Limb (tissue), 2 donors: Measurements from ENCODE around the gene RNLS.
A peak's percentile ranks its signal among the peaks of the same experiment; 100 is the strongest.

Source experiments
- DNase-seq, 2 donors: peaks; one replicate each; pipeline ENCODE4 v3.0.0-alpha.2; 2016; ENCODE audit errors: extremely low spot score in 2 of 2

RNLS gene

DNA sequence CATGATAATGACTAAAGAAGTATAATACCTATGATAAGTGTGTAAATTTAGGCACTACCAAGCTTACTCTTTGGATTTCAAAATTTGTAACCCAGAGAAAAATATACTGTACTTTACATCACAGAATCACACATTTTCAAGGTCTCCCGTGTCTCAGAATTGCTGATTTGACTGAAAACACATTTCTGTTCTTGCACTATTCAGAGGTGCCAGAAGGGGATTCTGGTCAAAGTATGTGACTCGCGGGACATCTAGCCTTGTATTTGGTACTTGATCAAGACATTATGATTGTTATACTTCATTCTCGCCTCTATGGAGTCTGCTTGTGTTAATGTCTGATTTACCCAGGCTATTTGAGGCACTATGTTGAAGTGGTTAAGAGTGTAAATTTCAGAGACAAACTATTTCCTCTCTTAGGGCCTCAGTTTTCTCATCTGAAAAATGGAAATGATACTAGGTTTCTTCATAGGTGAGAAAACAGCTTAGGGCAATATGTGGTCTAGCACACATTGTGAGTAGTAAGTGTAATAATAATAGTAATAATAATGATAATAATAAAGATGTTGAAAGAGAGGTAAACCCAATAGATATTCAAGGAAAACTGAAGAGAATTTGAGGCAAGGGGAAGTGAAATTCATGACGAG is 320.4 kb downstream of the RNLS start:
- DNase-seq = no peak

DNA sequence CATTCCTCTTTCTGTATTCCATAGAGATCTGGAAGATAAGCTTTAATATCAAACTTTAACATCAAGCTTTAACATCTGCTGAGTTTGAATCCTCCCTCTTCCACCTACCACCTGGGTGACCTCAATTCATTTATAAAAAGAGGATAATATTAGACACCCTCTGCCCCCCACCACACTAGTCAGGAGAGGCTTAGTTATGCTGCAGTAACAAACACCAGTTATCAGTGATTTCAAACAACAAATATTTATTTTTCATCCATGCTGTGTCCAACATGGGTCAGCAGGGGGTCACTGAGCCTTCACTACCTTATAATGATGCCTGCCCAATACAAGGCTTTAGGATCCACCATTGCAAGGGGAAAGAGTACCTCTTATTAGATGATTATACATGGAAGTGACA is 322.0 kb downstream of the RNLS start:
- no peak for DNase-seq

DNA sequence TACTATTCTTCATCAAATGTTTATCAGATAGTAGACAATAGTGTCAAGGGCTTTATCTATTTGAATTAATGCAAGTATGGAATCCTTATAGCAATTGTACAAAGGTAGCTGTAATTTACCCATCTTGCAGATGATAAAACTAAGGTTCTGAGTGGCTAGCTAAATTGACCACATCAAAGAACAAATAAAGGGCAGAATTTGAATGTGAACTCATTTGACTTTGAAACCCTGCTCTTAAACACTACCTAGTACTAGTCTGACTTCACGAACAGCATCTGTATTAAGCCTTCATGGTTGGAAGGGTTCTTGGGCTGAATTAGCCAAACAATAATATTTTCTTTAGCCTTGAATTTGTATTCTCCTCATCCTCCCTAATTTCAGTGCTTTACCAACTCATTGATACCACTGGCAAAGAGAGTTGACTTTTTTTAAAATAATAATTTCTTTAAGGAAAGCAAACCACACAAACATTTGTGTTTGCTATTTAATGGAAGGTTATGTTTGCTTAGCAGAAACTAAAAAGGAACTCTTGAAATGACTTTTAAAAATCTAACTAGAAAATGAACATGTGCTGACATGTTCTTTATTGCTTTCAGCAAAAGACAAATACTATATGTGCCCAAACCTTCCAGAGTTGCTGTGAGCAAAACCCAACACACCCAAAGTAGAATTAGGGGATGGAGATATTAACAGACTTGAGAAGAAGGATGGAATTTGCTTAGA is 322.6 kb downstream of the RNLS start:
- no peak for DNase-seq

DNA sequence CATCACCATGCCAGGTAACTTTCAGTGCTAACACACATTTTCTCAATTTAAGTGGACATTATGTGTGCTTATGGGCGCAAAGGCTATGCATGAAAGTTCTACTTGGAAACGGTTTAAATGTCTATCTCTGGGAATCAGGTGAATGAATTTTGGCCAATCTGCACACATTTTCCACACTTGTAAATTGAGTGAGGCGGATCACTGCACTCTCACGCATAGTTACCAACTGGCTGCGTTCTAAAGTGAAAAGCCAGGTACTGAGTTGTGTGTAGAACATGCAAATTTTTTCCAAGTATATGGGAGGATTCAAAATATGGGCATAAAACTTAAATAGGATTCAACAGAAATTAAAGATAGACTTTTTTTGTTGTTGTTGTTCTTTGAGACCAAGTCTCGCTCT is 323.7 kb downstream of the RNLS start:
- DNase-seq = no peak

DNA sequence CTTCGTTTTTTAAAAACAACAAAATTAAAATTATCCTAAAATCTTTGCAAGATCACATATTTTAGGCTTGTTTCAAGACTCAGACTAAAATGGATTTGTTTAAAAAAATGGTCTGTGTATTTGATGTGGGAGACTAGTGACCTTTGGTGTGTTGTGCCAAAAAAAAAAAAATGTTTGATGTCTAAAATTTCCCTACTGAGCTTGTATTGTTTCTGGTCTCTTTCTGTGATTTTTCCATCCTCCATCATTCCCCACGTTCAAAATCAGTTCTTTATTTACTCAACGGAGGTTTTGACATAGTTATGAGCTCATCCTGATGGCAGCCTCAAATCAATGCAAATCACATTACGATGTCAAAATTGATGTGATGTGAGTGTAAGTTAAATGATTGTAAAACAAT is 326.2 kb downstream of the RNLS start:
- no peak for DNase-seq

DNA sequence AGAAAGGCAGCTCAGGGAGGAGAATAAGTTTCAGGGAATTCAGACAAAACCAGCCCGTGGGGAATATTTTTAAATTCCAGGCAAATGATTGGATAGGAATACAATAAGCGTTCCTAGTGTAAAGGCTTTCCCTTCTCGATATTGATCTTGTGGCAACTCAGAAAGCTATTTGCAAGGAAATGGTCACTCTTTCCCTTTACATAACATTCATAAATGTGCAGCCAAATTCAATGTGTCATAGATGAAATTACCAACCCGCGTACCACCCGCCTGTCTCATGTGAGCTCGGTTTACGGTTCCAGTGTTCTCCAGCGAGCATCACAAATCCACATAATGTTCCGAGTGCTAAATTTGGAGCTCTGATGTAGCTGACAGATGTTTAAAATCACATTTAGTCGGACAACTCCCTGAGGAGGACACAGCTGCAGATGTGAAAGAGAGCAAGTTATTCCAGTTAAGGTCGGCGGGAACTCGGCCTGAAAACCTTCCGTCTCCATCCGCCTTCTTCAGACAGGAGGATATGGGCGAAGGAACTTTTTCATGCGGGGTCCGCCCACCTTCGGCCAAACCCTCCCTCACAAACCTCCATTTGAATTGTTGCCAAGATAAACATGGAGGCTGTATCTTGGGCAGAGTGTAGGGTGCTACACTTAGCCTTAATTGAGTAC is 327.0 kb downstream of the RNLS start:
- peak in 1 of 2 donors; percentile 71 for DNase-seq

DNA sequence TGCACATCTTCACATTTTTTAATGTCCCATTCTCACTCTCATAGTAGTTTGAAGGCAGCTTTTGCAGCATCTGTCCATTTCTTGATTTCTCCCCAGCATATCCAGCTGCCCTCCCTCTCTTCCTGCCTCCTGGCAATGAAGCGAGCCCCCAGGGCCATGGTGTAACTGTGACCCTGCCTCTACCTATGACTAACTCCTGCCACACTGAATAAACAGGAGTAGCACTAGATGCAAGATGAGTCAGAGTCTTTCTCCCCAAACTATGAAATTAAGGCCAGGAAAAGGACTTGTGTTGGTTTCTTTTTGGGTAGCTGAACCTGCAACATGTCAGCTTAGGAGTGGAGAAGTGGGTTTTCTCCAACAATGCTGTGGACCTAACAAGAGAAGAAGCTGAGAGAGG is 329.0 kb downstream of the RNLS start:
- DNase-seq = no peak

DNA sequence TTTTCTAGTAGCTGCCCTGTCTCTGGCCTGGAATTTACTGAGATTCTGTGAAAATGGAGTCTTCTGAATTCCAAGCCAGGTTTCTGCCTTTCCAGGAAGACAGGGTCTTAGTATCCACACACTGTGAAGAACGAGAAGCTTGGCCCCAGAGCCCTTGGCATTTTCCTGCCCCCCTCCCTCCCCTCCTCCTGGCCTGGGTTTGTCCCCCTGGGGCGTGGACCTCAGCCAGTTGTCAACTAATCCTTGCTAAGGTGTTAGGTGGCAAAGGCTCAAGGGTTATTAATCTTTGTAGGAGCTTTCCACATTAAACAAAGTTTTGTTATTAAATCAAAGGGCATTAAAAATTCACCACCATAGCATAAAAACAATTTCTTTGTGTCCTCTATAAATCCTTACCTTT is 329.5 kb downstream of the RNLS start:
- DNase-seq = no peak

DNA sequence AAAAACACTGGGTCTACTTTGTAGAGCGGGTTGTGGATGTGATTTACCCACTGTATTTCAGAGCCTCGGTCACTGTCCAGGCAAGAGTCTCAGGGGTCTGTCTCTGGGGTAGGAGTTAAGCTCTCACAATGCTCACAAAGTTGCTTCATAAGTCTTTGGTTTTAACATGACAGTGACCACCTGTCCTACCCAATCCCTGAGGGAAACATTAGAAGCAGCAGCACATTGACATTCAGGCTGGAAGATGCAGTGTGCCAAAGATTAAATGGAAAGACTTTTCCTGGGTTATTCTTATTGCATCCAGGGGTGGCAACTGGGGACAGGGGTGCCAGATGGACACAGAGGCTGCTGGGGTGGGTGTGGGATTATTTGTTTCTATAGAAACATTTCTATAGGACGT is 330.0 kb downstream of the RNLS start:
- DNase-seq = no peak

DNA sequence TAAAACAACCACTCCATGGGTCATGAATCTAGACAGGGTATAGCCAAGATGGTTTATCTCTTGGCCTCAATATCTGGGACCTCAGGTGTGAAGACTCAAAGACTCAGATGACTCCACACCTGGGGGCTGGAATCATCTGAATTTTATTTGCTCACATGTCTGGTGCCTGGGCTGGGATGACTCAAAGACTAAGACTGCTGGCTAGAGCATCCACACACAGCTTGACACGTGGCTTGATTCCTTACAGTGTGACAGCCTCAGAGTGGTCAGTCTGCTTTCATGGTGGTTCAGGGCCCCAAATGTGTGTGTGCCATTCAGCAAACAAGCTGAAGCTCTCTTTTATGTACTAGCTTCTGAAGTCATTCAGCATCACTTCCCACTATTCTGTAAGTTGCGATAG is 333.7 kb downstream of the RNLS start:
- DNase-seq = no peak

DNA sequence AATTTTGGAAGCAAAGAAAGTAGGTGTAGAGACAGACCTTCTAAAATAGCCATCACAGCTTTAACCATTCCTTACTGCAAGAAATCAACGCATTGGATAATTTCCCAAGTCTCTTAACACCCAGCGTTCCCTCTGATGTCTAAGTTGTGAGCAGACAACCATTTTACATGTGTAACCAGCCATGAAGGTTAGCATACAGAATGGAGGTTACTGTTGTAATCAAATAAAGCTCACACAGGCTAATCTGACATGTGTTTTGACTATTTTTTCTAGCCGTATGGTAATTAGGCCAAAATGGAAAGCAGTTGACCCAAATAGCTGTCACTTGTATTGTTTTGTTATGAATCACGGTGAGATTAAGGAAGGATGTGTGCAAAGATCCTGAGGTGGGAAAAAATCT is 336.4 kb downstream of the RNLS start:
- no peak for DNase-seq

DNA sequence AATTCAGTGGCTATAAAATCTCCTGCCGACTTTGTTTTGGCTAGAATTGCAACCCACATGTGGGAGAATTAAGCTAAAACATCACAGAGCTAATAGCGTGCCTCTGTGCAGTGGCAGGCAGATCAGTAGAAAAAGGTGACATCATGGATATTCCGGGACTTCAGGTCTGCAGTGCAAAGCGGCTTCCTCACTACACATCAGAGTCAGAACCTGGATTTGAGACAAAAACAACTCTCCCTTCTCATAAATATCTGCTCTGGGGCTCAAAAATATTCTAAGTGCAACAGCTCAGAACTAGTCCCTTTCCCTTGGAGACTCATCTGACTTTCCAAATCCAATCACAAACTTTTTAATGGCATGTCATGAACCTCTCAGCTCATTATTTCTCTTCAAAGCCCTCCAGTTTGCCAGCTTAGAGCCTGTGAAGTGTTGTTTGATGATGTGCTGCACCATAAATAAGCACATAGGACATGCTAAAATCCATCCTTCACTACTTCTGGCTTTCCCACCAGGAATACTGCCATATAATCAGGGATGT is 337.1 kb downstream of the RNLS start:
- DNase-seq = peak; percentile 38 to 69

DNA sequence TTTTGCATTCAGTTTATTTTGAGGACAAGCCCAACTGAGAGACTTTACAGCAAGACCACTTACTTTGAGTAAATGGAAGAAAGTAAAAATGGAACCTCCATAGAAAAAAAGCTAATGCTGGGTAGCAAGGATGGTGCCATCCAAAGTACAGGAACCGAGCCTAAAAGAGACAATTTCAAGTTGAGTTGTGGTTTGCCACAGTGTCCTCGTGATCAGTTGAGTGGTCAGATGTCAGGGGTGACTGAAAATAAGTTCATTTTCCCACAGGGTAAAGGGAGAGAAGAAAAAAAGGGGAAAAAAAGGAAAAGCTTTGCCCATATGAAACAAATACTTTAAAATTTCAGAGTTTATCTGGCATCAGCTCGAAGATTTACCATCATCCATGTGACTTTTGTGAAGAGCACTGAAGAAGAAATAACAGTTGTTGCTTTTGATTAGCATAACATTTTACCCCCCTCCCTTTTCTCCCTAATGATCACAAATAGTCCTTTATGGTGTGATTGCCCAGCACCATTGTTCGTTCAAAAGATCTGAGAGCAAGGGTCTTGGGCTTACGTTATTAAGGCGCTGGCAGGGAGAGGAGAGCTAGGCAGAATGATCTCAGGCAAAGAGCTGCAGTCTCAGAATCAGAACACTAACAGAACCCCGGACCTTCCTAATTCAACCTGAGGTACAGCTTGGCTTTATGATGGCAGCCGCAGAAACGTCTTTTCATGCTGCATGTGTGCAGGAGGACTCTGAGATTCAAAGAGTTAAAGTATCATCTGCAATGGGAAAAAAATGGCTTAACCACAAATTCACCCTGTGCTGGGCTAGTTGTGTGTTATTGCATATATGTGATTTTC is 338.1 kb downstream of the RNLS start:
- DNase-seq = no peak

DNA sequence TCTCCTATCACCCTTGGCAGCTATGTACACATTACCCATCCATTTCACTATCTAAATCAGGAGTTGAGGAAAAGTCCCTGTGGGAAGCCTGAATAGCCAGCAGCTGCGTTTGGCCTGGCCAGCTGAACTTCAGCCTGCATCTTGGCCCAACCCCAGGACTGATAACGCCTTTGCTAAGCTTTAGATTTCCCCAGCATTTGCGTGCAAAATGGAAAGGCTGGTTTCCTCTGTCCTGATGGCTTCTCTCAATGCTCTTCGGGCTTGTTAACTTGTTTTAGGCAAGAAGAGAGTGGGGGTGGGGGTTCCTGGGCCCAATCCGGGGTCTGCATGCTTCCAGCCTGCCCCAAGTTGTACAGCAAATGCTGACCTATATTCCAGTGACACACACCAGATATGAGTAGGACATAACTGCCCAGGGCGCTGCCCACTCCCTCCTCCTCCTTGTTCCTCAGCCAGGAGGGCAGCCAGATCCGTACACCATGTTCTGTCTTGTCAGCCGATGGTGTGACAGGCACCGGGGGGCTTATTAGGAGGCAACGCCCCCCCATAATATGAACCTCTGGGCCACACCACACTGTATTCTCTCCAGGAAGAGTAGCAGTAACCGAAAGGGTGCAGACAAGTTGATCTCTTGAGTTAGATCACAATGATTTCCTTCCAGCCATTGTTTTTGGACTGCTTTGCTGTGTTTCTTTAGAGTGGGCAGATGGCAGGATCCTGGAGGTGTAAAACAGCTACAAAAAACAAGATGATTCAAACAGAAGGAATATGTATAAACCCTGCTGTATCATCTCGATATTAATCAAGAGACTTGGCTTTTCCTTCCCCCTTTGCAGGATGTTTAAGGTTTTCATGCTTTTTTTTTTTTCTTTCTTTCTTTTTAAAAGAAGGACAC is 339.0 kb downstream of the RNLS start:
- no peak for DNase-seq

DNA sequence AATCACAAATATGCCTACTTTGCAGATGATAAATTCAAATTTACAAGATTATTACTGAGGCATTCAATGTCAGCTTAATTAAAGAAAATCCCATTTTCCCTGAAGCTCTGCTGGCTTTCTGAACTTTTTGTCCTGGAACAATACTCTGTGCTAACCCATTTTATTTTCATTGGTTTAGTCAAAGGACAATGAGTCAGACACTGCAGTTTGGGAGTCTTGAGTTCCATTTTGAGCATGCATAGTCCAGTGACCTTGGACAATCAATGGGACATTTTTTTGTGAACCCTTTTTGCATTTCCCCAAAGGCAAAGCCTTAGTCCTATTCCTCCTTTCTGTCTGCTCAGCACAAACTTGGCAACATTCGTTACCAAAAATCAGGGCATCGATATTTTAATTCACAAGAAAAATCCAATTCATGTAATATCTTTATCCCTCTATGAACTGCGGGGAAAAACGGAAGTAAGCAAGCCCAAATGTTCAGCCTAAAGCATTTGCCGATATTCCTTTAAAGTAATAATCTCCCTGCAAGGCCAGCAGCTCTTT is 339.8 kb downstream of the RNLS start:
- no peak for DNase-seq

DNA sequence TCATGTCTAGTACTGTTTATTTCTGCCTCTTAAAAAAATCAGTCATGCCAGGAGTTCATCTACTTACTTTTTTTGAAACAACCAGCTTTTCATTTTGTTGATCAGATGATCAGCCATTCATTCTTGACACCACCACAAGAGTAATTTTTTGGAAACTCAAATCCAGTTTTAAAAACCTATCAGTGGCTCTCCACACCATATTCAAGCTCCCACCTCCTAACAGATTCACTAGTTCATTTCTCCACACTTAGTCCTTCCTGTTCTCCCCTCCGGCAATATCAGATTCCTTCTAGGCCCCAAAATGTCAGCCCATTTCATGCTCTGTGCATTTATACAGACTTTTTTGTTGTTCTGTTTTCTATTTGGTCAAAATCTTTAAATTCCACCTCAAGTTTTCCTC is 341.6 kb downstream of the RNLS start:
- no peak for DNase-seq

DNA sequence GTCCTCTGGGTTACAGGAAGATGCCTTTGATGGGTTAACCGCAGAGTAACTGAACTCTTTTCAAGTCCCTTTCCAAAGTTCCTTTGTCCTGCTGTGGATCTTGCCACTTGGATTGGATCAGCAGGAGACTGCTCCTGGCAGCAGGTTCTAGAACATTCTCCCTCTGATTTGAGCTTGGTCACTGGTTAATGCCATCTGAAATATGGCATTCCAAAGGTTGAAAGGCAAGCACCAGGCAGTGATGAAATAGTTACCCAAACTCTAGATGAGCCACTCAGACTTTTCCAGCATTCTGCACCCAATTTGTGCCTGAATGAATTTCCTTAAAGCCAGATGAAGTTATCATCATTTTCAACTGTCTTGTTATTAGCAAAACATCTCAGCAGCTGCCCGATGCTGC is 343.9 kb downstream of the RNLS start:
- no peak for DNase-seq

DNA sequence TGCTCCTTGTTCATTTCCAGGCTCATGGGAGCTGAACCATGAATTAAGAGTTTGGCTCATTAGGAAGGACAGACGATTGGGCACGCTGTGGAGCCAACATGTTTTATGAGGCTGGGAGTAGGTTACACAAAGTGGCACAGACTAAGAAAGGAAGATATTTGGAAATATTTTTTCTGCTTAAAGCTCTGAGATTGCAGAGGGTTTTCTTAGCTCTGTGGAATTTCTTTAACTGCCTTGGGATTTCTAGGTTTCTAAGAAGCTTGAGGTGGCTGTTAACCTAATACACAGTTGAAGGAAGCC is 344.6 kb downstream of the RNLS start:
- no peak for DNase-seq

DNA sequence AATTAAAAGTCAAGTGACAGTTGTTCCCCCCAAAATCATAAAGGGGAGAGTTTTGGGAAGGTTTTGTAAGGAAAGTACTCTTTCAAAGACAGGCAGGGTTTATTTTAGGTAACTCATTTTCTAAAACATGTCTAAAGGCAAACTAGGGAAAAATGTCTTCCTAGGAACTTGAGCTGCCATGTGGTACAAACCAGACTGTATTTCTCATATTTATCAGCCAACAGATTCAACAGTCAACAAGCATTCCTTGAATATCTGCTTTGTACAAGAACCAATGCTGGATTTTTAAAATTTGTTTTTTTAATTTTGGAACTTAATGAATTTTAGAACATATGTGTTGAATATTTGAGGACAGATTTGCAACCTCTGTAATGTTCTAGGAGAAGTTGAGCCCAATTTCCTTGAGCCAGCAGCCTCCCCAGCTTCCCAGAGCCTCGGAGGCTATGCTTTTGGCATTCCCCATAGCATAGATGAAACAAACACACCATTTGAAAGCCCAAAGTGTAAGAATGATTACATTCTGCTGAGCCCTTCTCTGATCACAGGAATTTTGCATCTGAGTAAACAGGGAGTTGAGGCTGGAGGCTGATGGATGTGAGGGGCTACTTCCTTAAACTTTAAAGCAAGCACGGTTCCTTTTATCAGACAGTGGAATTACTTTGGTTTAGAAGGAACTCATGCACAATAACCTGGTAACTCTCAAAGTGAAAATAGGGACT is 345.1 kb downstream of the RNLS start:
- DNase-seq = no peak
